HepG2 (cell line): Measurements from ENCODE around the gene HIGD1C.

ENCODE experiments used
- ARNT ChIP-seq: fragments of 450-650 bp; IDR thresholded peaks from 2 replicates; pipeline ENCODE4 v1.6.1; 2017
- CBX5 ChIP-seq: sonication (generic); formaldehyde crosslinking; IDR thresholded peaks from 2 replicates; pipeline ENCODE4 v1.4.0; 2020; ENCODE audit warnings: missing genetic modification reagents, borderline replicate concordance
- MXI1 ChIP-seq: IDR thresholded peaks from 3 replicates; pipeline ENCODE4 v1.6.1; 2012; ENCODE audit warnings: low read depth, low read length, inconsistent platforms, borderline replicate concordance
- NR2F2 ChIP-seq: IDR thresholded peaks from 2 replicates; pipeline ENCODE4 v1.6.1; 2012; ENCODE audit warnings: low read depth, inconsistent platforms, borderline replicate concordance
- RAD21 ChIP-seq: fragments of 450-650 bp; formaldehyde crosslinking; IDR thresholded peaks from 2 replicates; pipeline ENCODE4 v1.5.0; 2020; ENCODE audit warnings: mild to moderate bottlenecking
- SIX1 ChIP-seq: sonication (generic); formaldehyde crosslinking; IDR thresholded peaks from 2 replicates; pipeline ENCODE4 v1.4.0; 2020; ENCODE audit warnings: missing genetic modification reagents, borderline replicate concordance
- SMC3 ChIP-seq: IDR thresholded peaks from 2 replicates; pipeline ENCODE4 v1.6.1; 2011; ENCODE audit warnings: low read length, improper control_type of control experiment
- ZNF550 ChIP-seq: sonication (generic); formaldehyde crosslinking; IDR thresholded peaks from 2 replicates; pipeline ENCODE4 v1.4.0; 2020; ENCODE audit warnings: mild to moderate bottlenecking, missing genetic modification reagents, borderline replicate concordance
- ZNF552 ChIP-seq: sonication (generic); formaldehyde crosslinking; IDR thresholded peaks from 2 replicates; pipeline ENCODE4 v1.9.0; 2022; ENCODE audit warnings: missing genetic modification reagents, mild to moderate bottlenecking, borderline replicate concordance
- TF ChIP-seq, protein P1 (sequence below): sonication (generic); formaldehyde crosslinking; IDR thresholded peaks from 2 replicates; pipeline ENCODE4 v1.8.1; 2023; ENCODE audit warnings: mild to moderate bottlenecking, inconsistent platforms, moderate library complexity, missing genetic modification reagents, borderline replicate concordance
- TF ChIP-seq, protein P2 (sequence below): sonication (generic); formaldehyde crosslinking; IDR thresholded peaks from 2 replicates; pipeline ENCODE4 v1.5.0; 2020; ENCODE audit warnings: mild to moderate bottlenecking, missing genetic modification reagents, moderate library complexity
- TF ChIP-seq, protein P3 (sequence below): sonication (generic); formaldehyde crosslinking; IDR thresholded peaks from 2 replicates; pipeline ENCODE4 v1.4.0; 2020; ENCODE audit warnings: mild to moderate bottlenecking, missing genetic modification reagents

DNA sequence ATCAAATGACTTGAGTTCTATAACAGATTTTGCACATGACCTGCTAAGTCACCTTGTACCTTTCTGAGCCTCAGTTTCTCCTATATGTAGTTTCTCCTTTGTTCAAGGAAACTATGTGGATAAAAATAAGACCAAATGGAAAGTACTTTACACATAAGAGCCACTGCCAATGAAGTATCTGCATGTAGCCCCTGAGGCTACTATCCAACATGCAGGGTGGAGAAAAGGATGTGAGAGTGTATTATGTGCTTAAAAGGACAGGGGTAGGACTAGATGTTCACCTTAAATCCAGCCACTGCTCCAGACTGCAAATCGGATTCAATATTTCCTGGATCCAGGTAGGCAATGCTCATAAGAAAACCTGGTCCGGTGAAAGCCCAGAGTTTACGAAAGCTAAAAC lies 52.7 kb downstream of the HIGD1C start:
- TF ChIP-seq NR2F2: no peak
- no peak for TF ChIP-seq ZNF552
- TF ChIP-seq ARNT: no peak
- TF ChIP-seq SMC3: no peak
- TF ChIP-seq, protein P1, sequence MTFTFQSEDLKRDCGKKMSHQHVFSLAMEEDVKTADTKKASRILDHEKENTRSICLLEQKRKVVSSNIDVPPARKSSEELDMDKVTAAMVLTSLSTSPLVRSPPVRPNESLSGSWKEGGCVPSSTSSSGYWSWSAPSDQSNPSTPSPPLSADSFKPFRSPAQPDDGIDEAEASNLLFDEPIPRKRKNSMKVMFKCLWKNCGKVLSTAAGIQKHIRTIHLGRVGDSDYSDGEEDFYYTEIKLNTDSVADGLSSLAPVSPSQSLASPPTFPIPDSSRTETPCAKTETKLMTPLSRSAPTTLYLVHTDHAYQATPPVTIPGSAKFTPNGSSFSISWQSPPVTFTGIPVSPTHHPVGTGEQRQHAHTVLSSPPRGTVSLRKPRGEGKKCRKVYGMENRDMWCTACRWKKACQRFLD (CRISPR knock-in tag): no peak
- no peak for TF ChIP-seq SIX1 (CRISPR knock-in tag)
- TF ChIP-seq RAD21: no peak
- TF ChIP-seq, protein P2, sequence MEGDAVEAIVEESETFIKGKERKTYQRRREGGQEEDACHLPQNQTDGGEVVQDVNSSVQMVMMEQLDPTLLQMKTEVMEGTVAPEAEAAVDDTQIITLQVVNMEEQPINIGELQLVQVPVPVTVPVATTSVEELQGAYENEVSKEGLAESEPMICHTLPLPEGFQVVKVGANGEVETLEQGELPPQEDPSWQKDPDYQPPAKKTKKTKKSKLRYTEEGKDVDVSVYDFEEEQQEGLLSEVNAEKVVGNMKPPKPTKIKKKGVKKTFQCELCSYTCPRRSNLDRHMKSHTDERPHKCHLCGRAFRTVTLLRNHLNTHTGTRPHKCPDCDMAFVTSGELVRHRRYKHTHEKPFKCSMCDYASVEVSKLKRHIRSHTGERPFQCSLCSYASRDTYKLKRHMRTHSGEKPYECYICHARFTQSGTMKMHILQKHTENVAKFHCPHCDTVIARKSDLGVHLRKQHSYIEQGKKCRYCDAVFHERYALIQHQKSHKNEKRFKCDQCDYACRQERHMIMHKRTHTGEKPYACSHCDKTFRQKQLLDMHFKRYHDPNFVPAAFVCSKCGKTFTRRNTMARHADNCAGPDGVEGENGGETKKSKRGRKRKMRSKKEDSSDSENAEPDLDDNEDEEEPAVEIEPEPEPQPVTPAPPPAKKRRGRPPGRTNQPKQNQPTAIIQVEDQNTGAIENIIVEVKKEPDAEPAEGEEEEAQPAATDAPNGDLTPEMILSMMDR: no peak
- TF ChIP-seq ZNF550: no peak
- TF ChIP-seq, protein P3, sequence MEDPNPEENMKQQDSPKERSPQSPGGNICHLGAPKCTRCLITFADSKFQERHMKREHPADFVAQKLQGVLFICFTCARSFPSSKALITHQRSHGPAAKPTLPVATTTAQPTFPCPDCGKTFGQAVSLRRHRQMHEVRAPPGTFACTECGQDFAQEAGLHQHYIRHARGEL (CRISPR knock-in tag): no peak
- no peak for TF ChIP-seq MXI1
- no peak for TF ChIP-seq CBX5 (CRISPR knock-in tag)
